GM18511 (cell line): ENCODE measurements around the gene ACADVL.
"Not testable (repeated sequence)": the region's sequence is repeated elsewhere in the genome, so short reads cannot be mapped to it uniquely, and the experiment has no call there.

Experiments used
- ATAC-seq: cut with Tn5 transposase; IDR thresholded peaks from one replicate; pipeline ENCODE4 v1.9.1; 2021; ENCODE audit warnings: mild to moderate bottlenecking, moderate library complexity; ENCODE audit not compliant: unreplicated experiment

Gene ACADVL

DNA sequence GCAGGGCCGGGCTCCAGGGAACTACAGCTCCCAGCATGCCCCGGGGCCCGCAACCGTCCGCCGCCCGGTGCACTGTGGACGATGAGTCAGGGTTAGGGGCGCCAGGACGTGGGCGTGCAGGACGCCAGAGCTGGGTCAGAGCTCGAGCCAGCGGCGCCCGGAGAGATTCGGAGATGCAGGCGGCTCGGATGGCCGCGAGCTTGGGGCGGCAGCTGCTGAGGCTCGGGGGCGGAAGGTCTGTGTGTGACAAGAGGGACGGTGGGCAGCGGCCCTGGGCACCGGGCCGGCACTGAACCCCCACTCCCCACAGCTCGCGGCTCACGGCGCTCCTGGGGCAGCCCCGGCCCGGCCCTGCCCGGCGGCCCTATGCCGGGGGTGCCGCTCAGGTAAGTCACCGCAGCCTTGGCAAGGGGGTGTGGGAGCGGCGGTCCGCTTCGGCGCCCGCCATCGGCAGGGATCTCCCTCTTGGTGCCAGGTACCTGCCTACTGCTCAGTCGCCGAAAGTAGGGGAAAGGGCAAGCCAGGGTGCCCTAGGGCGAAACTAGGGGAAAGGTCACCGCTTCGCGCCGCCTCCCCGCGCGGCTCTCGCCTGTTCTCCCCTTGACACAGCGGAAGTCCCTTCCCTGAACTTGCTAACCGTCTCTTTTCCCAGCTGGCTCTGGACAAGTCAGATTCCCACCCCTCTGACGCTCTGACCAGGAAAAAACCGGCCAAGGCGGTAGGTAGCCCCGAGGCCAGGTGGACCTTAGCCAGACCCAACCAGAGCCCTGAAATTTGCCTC lies at the start of gene ACADVL, which contains the start of gene DLG4:
TSS of gene ACADVL (plus strand) at position 127 of the 781 bp plus-strand sequence. CDS start at position 174, 47 bp downstream.
TSS of gene DLG4 (minus strand) at position 25 of the 781 bp plus-strand sequence.
- peak; percentile 65 for ATAC-seq

DNA sequence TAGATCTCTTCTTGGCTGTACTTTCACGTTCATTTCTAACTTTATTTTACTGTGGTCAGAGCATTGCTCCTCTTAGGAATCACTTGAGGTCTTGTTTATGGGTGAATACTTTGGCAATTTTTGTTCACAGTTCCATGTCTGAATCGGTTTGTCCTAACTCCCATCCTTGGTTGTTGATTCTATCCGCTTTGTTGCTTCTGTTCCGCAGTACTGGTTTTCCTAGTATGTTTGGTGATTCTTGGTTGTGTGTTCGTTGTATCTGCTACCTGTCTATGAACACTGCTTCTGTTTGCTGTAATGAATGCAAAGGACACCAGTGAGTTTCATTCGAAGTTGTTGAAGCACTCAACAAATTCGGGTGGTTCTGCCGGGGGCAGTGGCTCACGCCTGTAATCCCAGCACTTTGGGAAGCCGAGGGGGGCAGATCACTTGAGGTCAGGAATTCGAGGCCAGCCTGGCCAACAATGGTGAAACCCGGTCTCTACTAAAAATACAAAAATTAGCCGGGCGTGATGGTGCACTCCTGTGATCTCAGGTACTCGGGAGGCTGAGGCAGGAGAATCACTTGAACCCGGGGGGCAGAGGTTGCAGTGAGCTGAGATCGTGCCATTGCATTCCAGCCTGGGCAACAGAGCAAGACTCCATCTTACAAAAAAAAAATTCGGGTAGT lies 47.1 kb upstream of the ACADVL start:
- not testable (repeated sequence) for ATAC-seq

GRCh38 chr17:7173687-7174602 lies 45.8 kb upstream of the ACADVL start:
- ATAC-seq = no peak

GRCh38 chr17:7174603-7175326 lies 45.0 kb upstream of the ACADVL start:
- no peak for ATAC-seq

GRCh38 chr17:7175330-7175733 lies 44.4 kb upstream of the ACADVL start:
- ATAC-seq = no peak

GRCh38 chr17:7176107-7176840 lies 43.5 kb upstream of the ACADVL start:
- no peak for ATAC-seq

GRCh38 chr17:7176841-7177190 lies 42.9 kb upstream of the ACADVL start:
- ATAC-seq = no peak

DNA sequence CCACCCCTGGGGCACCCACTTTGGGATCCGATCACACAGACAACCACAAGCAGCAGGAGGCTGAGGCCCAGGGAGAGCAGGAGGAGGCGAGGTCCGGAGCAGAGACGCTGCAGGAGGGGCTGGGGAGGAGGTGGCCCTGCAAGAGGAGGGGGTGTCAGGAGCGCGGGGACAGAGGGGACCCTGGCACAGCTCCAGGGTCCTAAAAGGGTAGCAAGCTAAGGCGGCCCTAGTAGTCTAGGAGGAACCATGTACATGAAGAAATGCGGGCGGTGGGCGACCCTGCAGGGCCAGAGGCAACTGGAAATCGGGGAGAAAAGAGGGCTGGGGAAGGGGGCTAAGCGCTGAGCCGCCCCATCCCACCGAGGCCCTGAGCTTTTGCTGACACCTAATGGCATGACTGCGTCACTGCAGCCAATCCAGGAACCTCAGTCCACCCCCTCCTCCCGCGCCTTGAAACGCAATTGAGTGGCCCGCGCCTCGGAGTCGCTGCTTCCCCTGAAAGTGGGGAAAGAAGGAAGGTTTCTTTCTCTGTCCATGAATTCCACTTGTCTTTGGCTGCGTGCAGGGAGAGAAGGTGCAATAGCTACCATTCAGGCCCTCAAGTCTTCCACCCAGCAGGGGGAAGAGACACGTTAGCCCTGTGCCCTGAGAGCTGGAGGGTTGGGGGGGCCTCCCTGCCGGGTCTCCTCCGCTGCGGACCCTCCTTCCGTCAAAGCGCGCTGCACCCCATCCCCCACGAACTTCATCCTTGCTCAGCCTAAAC lies 42.4 kb upstream of the ACADVL start:
- no peak for ATAC-seq

- no peak for ATAC-seq
These were observed 41.7 kb upstream of the ACADVL start for GRCh38 chr17:7177954-7178477.

GRCh38 chr17:7178973-7179316 lies 40.8 kb upstream of the ACADVL start:
- ATAC-seq = no peak

DNA sequence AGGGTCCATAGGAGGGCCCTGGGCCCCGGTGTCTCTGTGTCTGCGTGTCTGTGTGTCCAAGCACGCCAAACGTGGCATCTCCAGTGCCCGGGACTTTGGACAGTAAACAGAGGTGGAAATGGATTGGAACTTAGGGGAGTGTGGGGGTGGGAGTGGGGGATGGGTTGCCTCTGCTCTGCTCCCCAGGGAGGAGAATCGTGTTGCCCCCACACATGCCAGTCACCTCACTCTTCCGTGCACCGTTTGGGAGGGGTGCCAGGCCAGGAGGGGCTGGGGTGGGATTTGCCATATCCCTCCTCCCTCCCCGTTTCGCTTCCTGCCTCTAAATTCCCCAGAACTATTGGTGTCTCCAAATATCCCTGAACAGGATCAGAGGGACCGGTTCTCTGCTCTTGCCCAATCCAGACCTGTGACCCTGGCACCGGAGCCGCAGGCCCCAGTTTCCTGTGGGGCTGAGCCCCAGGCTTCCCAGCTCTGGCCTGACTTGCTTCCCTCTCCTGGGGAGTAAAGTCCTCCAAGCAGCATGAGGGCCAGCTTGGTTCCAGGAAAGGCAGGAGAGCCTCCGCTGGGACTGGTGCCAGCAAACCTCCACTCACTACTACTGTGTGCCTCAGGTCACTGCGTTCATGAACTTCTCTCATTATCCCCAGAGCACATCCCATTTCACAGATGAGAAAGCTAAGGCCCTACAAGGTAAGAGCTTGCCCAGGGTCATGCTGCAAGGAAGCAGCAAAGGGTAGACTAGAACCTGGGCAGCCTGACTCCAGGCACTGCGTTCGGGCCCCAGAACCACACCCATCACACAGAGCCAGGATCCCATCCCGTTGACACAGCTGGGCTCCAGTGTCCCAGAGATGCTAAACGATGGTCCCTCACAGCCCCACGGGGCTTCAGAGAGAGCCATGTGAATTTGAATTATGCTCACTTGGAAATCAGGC lies 40.2 kb upstream of the ACADVL start, which contains the start of gene ASGR1:
TSS of gene ASGR1 (minus strand) at position 54 of the 938 bp plus-strand sequence. CDS start 807 bp downstream, outside the sequence.
- no peak for ATAC-seq

DNA sequence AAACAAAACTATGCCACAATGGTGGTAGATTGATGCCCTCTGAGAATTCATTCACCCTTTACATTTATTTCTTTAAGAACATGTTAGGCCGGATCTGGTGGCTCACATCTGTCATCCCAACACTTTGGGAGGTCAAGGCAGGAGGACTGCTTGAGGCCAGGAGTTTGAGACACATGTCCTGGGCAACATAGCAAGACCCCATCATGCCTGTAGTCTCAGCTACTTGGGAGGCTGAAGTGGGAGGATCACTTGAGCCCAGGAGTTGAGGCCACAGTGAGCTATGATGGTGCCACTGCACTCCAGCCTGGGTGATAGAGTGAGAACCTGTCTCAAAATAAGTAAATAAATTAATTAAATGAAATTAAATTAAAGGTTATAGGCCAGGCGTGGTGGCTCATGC lies 37.6 kb upstream of the ACADVL start:
- not testable (repeated sequence) for ATAC-seq

DNA sequence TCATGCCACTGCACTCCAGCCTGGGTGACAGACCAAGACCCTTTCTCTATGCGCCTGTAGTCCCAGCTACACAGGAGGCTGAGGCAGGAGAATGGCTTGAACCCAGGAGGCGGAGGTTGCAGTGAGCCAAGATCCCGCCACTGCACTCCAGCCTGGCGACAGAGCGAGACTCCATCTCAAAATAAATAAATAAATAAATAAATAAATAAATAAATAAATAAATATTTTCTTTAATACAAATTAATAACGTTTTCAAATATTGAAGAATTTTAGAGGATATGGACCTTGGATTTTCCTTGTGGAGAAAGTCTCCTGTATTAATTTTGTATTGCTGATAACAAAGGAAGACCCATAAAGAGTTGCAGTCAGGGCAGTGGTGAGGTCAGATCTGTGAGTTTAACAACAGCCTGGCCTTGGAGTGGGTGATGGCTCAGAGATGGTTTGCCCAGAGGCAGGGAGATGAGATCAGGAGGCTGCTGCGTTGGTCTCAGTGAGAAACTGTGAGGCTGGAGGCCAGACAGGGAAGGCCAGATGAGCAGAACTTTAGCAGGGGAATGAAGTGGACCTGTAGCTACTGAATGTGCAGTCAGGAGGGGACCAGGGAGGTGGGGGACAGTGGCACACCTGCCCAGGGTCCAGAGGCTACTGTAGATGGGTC lies 36.2 kb upstream of the ACADVL start:
- no peak for ATAC-seq

GRCh38 chr17:7184091-7184488 lies 35.6 kb upstream of the ACADVL start:
- no peak for ATAC-seq

- ATAC-seq = no peak
These were observed 35.1 kb upstream of the ACADVL start for GRCh38 chr17:7184647-7185046.

GRCh38 chr17:7186241-7186640 lies 33.5 kb upstream of the ACADVL start:
- no peak for ATAC-seq

GRCh38 chr17:7190276-7190917 lies 29.3 kb upstream of the ACADVL start:
- no peak for ATAC-seq
